Measurements from ENCODE around the gene DENND6A.

The DENND6A gene

GRCh38 chr3:57592306-57592705, 100.6 kb downstream of the DENND6A start:
- no peak overlapping the region for H3K4me3 ChIP-seq (ENCODE audit: low read length)
- DNase-seq (ENCODE audit: low read depth, low spot score), result no peak

- DNase-seq (ENCODE audit: low read depth, low spot score), result no peak
These were observed 105.0 kb downstream of the DENND6A start for GRCh38 chr3:57587905-57588304.

GRCh38 chr3:57586778-57587177, 106.1 kb downstream of the DENND6A start:
- no peak for DNase-seq (ENCODE audit: low read depth, low spot score)

More at GRCh38 chr3:57587905-57588304, 105.0 kb downstream of the DENND6A start:
- H3K4me3 ChIP-seq (ENCODE audit: low read length), result no peak overlapping the region

GRCh38 chr3:57583544-57583943, 109.3 kb downstream of the DENND6A start:
- no peak for DNase-seq (ENCODE audit: low read depth, low spot score)
- H3K4me3 ChIP-seq (ENCODE audit: low read length), result no peak overlapping the region

More at GRCh38 chr3:57586778-57587177, 106.1 kb downstream of the DENND6A start:
- no peak overlapping the region for H3K4me3 ChIP-seq (ENCODE audit: low read length)

GRCh38 chr3:57582474-57583168, 110.3 kb downstream of the DENND6A start:
- no peak overlapping the region for H3K4me3 ChIP-seq (ENCODE audit: low read length)
- peak; percentile 36 for DNase-seq (ENCODE audit: low read depth, low spot score)

GRCh38 chr3:57577801-57578200, 115.1 kb downstream of the DENND6A start:
- DNase-seq (ENCODE audit: low read depth, low spot score), result no peak
- H3K4me3 ChIP-seq (ENCODE audit: low read length), result no peak overlapping the region

GRCh38 chr3:57575966-57576626, 116.8 kb downstream of the DENND6A start:
- DNase-seq (ENCODE audit: low read depth, low spot score), result no peak
- H3K4me3 ChIP-seq (ENCODE audit: low read length), result no peak overlapping the region

Data from Jurkat, Clone E6-1 (cell line).